ENCODE results near the gene DNAJB14. TPM values are rescaled to one million over a fixed set of nuclear protein-coding genes. Genes with fewer than 3 reads are reported as not detected.

The DNAJB14 gene
- total and polyA plus RNA-seq, 2 donors (not counting 3 experiments of a cell fraction or from before 2014, with no cell fraction given): 9.2 to 56.7 TPM

GRCh38 chr4:99886146-99886545 lies 60.3 kb downstream of the DNAJB14 start:
- Histone ChIP-seq H3K27ac (ENCODE audit: insufficient read depth, low read depth, low read length) (no peak overlapping the region), H2AFZ (ENCODE audit: low read depth, low read length) (no peak overlapping the region), H3K4me1 (ENCODE audit: control insufficient read depth, extremely low read depth, insufficient read depth, low read length) (no peaks in the 10 kb centered on the region), H3K4me3 (replicated peaks in 1 of 3; ENCODE audit: insufficient read depth in 1 of 3, low read depth in 1 of 3, low read length in 3 of 3) (no peak overlapping the region), H3K9me3 (replicated peaks; ENCODE audit: control insufficient read depth, insufficient read depth, low read length) (no peaks in the 10 kb centered on the region), H3K4me2 (ENCODE audit: insufficient read depth, low read length) (no peak overlapping the region), H3K79me2 (ENCODE audit: control insufficient read depth, insufficient read depth, low read length) (peaks cover 22% of the 10 kb centered on the region), H3K9ac (replicated peaks; ENCODE audit: extremely low read depth, insufficient read depth, low read length) (no peak overlapping the region), H4K20me1 (replicated peaks; ENCODE audit: control insufficient read depth, extremely low read depth, insufficient read depth, low read length) (no peaks in the 10 kb centered on the region), H3K27me3 (ENCODE audit: control insufficient read depth in 2 of 2, insufficient read depth in 2 of 2, low read length in 2 of 2) (no peaks in the 10 kb centered on the region), H3K36me3 (ENCODE audit: control insufficient read depth in 2 of 2, extremely low read depth in 1 of 2, insufficient read depth in 2 of 2, low read length in 2 of 2) (peaks cover 0 to 9% of the 10 kb centered on the region in 2 experiments), H3K9me1 (replicated peaks; ENCODE audit: control insufficient read depth, extremely low read depth, insufficient read depth, low read length) (no peaks in the 10 kb centered on the region)
- FAIRE-seq (no peak), DNase-seq (ENCODE audit: low read depth, low spot score) (no peak)
- BruUV-seq (replicated peaks): no TSS peak
- ChIA-PET CTCF (no interaction called here), POLR2A (no interaction called here)
- intact Hi-C loops (cut with micrococcal nuclease): no loop called here
- dilution Hi-C loops (cut with MboI; ENCODE audit: extremely low pct_ligation_motif_present, low sequenced_read_pairs): no loop called here
- TF ChIP-seq POLR2AphosphoS5 (IDR thresholded peaks at IDR 0.05; ENCODE audit: insufficient read depth, low read depth, low read length): no peak
- TF ChIP-seq GATA2 (IDR thresholded peaks at IDR 0.05; ENCODE audit: insufficient read depth, insufficient read length, low read depth, low read length): no peak
- TF ChIP-seq, protein P1, sequence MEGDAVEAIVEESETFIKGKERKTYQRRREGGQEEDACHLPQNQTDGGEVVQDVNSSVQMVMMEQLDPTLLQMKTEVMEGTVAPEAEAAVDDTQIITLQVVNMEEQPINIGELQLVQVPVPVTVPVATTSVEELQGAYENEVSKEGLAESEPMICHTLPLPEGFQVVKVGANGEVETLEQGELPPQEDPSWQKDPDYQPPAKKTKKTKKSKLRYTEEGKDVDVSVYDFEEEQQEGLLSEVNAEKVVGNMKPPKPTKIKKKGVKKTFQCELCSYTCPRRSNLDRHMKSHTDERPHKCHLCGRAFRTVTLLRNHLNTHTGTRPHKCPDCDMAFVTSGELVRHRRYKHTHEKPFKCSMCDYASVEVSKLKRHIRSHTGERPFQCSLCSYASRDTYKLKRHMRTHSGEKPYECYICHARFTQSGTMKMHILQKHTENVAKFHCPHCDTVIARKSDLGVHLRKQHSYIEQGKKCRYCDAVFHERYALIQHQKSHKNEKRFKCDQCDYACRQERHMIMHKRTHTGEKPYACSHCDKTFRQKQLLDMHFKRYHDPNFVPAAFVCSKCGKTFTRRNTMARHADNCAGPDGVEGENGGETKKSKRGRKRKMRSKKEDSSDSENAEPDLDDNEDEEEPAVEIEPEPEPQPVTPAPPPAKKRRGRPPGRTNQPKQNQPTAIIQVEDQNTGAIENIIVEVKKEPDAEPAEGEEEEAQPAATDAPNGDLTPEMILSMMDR (IDR thresholded peaks at IDR 0.05; ENCODE audit: extremely low read depth in 1 of 2, insufficient read depth in 1 of 2, low read depth in 1 of 2, low read length in 2 of 2): no peak
- TF ChIP-seq, protein P2, sequence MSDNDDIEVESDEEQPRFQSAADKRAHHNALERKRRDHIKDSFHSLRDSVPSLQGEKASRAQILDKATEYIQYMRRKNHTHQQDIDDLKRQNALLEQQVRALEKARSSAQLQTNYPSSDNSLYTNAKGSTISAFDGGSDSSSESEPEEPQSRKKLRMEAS (IDR thresholded peaks at IDR 0.05; ENCODE audit: insufficient read depth, insufficient read length): no peak
- TF ChIP-seq JUN (IDR thresholded peaks at IDR 0.05; ENCODE audit: borderline replicate concordance, insufficient read depth, insufficient read length, low read depth): no peak
- no peak for TF ChIP-seq MYC (IDR thresholded peaks at IDR 0.05; ENCODE audit: low read depth, low read length)
- no peak for TF ChIP-seq FOS (IDR thresholded peaks at IDR 0.05; ENCODE audit: borderline replicate concordance, insufficient read depth, low read length)
- TF ChIP-seq EZH2 (IDR thresholded peaks at IDR 0.05; ENCODE audit: borderline replicate concordance, low read depth, low read length, severe bottlenecking): no peak
- TF ChIP-seq POLR2A (IDR thresholded peaks at IDR 0.05; ENCODE audit: low read depth, low read length): no peak

All from endothelial cell of umbilical vein (primary cell).